HG03521 (cell line): ENCODE data around the gene PVALEF.
"Not testable (repeated sequence)": the region's sequence is repeated elsewhere in the genome, so short reads cannot be mapped to it uniquely, and the experiment has no call there.

Source experiments
- ATAC-seq: cut with Tn5 transposase; IDR thresholded peaks from one replicate; pipeline ENCODE4 v1.9.1; 2021; ENCODE audit warnings: mild to moderate bottlenecking, moderate library complexity; ENCODE audit not compliant: unreplicated experiment

Gene PVALEF

DNA sequence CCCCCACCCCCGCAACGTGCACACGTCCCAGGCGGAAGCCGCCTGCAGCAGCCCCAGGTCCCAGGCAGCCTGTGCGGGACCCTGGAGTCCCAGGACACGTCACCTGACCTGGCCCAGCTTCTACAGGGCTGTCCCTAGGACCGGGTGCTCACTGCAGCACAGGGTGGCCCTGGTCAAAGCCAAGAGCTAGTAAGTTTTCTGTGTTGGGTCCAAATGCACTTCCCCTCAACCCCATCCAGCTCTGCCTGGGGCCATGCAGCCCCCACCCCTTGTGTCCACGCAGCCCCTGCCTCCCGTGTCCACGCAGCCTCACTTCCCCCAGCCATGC lies 22.1 kb upstream of the PVALEF start:
- no peak for ATAC-seq

DNA sequence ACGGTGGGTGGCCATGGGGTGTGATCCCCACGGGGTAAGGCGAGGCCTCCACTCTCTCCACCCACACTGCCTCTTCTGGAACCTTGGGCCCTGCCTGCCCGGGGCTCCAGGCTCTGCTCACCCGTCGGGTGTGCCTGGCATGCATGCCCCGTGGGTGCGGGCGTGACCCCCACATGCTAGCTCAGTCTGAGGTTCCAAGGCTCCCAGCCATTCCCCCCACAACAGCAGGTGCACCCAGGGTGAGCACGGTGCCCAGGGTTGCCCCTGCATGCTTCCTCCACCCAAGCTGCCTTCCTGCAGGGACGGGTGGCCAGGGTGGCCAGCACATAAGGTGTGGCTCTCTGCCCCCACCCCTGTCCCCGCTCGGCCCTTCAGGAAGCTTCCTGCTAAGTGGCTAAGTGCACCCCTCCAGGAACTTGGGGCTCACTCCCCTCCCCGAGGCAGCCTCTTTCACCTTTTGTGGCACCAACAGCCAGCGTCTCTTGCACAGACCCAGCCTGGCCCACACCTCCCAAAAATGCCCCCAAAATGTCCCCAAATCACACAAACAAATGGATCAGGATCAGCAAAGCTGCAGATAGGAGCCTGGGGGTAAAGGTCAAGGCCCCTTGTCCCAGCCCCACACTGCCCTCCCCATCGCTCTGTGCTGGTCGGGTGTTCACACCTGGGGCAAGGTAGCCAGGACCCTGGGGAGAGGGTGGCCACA lies 21.4 kb upstream of the PVALEF start:
- ATAC-seq, result no peak

- ATAC-seq, result no peak
Measured at GRCh38 chr17:81144423-81144781, 20.9 kb upstream of the PVALEF start.

- ATAC-seq, result not testable (repeated sequence)
Measured at GRCh38 chr17:81146208-81146607, 19.1 kb upstream of the PVALEF start.

DNA sequence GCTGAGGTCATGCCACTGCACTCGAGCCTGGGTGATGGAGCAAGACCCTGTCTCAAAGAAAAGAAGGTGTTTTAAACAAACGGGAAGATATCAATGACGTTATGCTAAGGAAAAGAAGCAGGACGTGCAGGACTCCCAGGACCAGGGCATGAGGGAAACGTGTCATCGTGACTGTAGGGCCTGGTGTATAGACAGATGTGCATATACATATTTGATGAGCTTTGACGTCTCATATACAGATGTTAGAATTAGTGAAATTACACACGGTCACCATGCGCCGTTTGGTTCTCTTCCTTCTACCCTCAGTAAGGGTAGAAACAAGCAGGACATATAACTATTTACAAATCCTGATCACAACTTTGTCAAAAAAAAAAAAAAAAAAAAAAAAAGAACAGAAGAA lies 17.6 kb upstream of the PVALEF start:
- no peak for ATAC-seq

DNA sequence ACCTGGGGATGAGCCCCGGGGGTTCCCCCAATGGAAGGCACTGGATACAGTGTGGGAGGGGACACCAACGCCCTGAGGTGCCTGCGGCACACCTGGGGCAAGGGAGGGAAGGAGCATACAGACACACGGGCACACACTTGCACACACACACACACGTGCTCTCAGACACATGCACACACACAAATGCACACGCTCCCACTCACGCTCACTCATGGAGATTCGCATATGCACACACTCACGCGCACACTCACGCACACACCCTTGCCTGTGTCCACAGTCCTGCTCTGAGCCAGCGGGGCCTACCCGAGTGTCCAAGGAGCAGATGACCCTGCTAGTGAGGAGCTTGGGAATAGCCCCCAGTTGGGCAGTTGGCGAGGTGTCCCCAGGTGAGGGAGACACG lies 16.7 kb upstream of the PVALEF start:
- no peak for ATAC-seq

GRCh38 chr17:81148986-81149533 lies 16.2 kb upstream of the PVALEF start:
- no peak for ATAC-seq

DNA sequence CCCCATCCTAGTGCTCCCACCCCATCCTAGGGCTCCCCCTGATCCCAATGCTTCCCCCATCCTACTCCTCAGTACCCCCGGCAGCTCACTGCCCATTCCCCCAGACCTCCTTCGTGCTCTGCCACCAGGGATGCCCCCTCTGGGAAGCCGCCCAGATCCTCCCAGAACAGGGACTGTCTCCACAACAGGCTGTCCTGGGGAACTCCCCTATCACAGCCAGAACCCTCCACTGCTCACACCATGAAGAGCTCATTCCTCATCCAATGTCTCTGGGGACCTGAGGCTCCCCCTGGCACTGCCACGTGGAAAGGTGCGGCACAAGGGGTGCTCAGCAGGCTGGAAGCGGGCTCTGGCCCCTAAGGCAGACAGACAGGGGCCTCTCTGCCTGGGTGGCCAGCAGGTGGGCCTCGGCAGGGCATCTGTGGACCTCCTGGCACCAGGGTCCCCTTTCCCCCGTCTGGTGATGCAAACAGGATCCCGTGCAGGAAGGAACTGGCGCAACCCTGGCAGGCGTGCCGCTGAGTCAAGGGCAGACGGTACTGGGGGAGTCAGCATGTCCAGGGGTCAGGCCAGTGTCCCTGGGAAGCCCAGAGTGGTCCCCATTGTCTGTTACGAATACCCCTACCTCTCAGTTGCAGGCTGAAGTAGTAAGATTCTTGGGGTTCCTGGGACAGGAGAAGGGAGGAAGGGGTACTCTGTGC lies 14.8 kb upstream of the PVALEF start:
- no peak for ATAC-seq

DNA sequence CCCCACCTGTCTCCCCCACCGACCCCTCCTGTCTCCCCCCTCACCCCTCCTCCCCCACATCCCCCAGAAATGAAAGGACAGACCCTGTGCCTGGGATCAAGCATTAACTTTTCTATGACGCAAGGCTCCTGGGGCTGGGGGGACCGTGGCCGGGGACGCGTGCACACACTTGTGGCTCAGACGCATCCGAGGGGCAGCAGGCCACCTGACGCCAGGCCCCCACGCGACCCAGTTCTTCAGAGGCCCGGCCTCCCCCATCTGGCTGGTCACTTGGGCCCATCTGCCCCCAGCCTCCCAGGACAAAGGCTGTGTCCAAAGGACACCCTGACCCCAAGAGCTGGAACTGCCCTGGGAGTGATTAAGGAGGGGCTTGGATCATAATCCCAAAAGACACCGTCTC lies 14.0 kb upstream of the PVALEF start:
- ATAC-seq, result no peak

- no peak for ATAC-seq
Measured at GRCh38 chr17:81152288-81152828, 12.9 kb upstream of the PVALEF start.

DNA sequence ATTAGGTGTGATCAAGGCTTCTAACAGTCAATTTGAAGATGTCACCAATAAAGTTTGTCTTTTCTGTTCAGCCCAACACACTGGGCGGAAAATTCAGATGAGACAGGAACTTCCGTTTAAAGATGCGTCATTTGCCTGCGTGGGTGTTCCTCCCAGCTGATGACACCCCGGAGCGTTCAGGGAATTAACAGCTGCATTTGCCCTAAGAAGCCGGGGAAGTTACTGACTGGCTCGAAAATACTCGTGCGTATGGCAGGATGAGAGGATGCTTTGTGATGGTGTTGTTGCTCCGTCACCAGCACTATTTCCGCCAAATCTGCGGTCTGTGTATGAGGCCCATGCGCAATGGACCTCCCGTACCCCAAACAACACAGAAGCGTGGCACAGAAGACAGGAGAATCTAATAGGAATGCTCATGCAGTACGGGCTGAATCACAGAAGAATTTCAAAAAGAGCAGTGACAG lies 11.9 kb upstream of the PVALEF start:
- no peak for ATAC-seq

- ATAC-seq, result not testable (repeated sequence)
Measured at GRCh38 chr17:81154016-81154415, 11.3 kb upstream of the PVALEF start.

GRCh38 chr17:81154961-81155360 lies 10.3 kb upstream of the PVALEF start:
- no peak for ATAC-seq

GRCh38 chr17:81156866-81157805 lies 8.2 kb upstream of the PVALEF start:
- ATAC-seq, result no peak

DNA sequence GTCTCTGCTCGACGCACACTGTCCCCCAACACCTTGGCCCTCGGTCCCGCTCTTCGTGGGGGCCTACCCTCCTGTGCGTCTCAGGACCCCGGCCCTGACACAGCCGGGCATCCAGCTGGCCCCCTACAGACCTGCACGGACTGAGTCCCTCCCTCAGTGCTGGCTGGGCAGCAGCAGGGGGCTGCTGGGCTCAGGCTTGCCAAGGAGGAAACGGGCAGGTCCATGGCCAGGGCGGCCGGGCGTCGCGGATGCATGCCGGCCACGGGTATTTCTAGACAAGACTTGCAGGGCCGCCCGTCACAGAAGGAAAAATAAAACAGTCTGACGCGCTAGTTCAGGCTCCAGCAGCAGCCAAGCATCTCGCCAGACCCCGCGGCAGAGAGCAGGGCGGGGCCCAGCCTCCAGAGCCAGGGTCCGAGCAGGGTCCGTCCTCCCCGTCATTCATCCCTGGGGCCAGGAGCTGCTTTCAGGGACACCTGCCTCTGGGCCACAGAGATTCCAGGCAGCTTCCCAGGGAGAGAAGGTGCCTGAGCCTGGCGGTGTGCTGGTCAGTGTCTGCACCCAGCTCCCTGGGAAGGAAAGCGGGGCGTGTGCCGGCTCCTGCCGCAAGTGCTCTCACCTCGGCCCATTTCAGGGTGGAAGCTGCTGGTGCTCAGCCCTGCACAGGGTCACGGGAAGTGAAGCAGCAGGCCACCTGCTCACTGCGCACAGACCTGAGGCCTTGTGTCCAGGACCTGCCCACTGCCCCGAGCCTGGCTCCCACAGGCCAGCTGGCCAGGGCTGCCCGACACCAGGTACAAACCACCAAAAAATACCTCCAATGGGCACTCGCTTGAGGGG lies 7.2 kb upstream of the PVALEF start:
- no peak for ATAC-seq

- no peak for ATAC-seq
Measured at GRCh38 chr17:81158688-81159590, 6.4 kb upstream of the PVALEF start.

DNA sequence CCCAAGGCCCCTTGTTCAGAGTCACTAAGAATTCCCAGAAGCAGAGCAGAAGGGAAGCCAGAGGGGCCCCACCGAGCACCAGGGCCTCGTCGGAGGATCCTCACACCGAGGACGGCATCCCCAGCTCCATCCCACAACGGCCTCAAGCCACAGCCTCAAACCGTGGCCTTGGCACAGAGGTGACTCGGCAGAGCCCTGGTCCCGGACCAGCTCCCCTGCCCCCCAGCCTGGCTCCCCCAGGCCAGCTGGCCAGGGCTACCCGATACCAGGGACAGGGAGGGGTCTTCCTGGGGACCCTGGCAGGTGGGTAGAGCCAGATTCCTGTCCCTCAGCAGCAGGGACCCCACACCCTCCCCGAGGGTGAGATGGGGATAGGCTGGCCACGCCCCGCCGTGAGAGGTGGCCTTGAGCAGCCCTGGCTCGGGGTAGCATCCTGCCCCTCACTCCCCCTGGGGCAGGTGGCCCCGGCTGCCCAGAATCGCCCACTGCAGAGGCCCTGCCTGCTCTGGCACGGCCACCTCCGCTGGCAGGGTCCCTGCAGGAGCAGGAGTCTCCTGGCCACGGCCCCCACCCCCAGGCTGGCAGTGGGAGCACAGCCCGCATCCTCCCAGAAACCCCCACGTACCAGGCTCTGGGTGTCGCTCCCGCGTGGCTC lies 5.6 kb upstream of the PVALEF start:
- no peak for ATAC-seq

GRCh38 chr17:81160306-81160705 lies 5.0 kb upstream of the PVALEF start:
- no peak for ATAC-seq
